HS-27A (cell line): Measurements from ENCODE around the gene DHX57.
"Not testable (repeated sequence)": the region's sequence is repeated elsewhere in the genome, so short reads cannot be mapped to it uniquely, and the experiment has no call there.

Experiments
- DNase-seq: peaks from one replicate; pipeline ENCODE4 v3.0.0-alpha.2; 2012; ENCODE audit warnings: low read depth, missing footprints

DHX57 gene

GRCh38 chr2:38797953-38798352 lies 77.8 kb downstream of the DHX57 start:
- no peak for DNase-seq

GRCh38 chr2:38797250-38797676 lies 78.5 kb downstream of the DHX57 start:
- DNase-seq, result peak; percentile 48

DNA sequence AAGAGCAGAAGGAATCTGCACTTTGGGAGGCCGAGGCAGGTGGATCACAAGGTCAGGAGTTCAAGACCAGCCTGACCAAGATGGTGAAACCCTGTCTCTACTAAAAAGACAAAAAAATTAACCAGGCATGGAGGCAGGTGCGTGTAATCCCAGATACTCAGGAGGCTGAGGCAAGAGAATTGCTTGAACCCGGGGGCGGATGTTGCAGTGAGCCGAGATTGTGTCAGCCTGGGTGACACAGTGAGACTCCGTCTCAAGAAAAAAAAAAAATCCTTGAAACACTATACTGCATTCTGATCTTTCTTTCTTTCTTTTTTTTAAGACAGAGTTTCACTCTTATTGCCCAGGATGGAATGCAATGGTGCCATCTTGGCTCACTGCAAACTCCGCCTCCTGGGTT lies 80.7 kb downstream of the DHX57 start:
- DNase-seq, result not testable (repeated sequence)

DNA sequence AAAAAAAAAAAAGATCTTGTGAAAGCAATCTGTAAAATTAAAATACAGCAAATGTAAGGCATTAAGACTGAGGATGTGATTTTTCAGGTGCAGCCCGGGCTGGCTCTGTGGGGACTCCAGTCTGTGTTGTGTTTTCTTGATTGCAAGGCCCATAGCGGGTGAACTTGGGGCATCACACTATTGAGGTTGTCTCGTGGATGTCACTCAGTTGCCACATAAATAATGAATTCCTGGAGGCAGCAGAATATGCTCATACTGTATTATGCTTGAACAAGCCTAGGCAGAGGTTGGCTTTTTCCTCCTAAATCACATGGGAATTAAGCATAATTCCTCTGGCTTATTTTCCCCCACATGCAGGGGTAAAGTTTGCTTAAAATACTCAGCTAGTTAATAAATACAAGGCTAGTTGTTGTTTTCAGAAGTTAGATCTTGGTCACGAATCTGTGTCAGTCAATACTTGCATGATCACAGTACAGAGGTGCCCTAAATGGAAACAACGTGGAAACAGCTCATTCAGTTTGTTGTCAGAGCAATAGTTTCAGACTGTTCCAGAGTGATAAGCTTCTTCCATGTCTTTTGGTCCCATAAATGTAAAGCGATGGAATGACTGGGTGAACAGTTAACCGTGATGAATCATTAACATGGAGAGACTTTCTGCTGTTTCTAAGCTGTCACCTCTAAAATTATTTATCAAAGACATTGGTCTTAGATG lies 81.3 kb downstream of the DHX57 start:
- no peak for DNase-seq

GRCh38 chr2:38793511-38793910 lies 82.2 kb downstream of the DHX57 start:
- DNase-seq, result no peak

DNA sequence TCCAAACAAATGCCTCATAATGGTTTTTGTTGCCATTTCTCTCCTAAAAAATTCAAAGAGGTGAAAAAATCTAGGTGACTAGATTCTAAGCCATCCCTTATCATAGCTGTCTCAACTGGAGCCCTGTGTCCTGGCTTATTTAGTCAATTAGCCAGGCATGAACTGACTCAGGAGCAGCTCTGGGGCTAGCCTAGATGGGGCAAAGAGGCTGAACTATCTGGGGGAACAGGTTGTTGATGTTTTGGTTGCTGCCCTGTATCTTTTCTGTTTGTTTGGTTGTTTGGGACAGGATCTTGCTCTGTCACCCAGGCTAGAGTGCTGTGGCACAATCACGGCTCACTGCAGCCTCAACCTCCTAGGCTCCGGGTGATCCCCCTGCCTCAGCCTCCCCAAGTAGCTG lies 83.0 kb downstream of the DHX57 start:
- no peak for DNase-seq

GRCh38 chr2:38792321-38792720 lies 83.4 kb downstream of the DHX57 start:
- not testable (repeated sequence) for DNase-seq

DNA sequence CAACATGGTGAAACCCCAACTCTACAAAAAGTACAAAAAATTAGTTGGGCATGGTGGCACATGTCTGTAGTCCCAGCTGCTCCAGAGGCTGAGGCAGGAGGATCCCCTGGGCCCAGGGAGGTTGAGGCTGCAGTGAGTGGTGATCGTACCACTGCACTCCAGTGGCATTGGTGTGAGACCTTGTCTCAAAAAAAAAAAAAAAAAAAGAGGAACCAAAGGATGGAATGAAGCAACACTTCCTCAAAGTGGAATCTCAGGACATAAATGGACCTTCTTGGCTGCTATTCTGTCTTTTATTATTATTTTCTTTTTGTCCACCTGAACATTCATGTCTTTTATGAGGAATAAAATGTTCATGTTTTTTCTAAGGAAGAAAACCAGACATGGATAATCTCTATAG lies 84.0 kb downstream of the DHX57 start:
- DNase-seq, result no peak

- no peak for DNase-seq
Measured at GRCh38 chr2:38789691-38790090, 86.0 kb downstream of the DHX57 start.

- DNase-seq, result no peak
Measured at GRCh38 chr2:38788306-38788705, 87.4 kb downstream of the DHX57 start.

- DNase-seq, result no peak
Measured at GRCh38 chr2:38783586-38783985, 92.1 kb downstream of the DHX57 start.

GRCh38 chr2:38778687-38779082 lies 97.0 kb downstream of the DHX57 start:
- DNase-seq, result no peak

GRCh38 chr2:38776531-38776930 lies 99.2 kb downstream of the DHX57 start:
- DNase-seq, result no peak

DNA sequence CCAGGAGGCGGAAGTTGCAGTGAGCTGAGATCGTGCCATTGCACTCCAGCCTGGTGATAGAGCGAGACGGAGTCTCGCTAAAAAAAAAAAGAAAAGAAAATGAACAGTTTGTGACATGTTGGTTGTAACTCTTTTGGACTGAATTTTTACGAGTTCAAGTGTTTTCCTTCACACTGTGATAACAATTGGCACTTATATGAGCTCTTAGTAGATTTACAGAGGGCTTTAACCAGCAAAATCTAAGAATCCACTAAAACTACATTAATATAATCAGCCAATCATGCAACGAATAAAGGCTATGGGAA lies 99.9 kb downstream of the DHX57 start:
- DNase-seq, result no peak

GRCh38 chr2:38775097-38775920 lies 100.4 kb downstream of the DHX57 start:
- no peak for DNase-seq

- peak; percentile 66 for DNase-seq
Measured at GRCh38 chr2:38771632-38772031, 104.1 kb downstream of the DHX57 start.

- DNase-seq, result no peak
Measured at GRCh38 chr2:38765551-38765950, 110.2 kb downstream of the DHX57 start.

- DNase-seq, result peak; percentile 73
Measured at GRCh38 chr2:38765149-38765548, 110.6 kb downstream of the DHX57 start.

DNA sequence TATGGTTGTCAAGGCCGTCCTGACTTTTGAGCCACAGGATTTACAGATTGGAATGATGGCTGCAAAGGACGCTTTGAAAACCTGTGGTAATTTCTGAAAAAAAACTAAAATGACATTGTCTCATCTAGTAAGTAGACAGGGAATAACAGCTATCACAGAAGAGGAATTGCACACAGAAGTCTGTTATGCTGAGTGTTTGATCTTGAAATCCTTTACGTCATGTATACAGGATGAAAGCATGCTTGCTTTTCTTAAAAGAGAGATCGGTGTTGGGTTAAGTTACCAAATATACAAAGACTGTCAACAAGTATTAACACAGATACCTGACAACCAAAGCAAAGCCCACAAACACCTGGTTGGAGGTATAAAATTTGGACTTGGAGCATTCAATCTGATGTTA lies 112.0 kb downstream of the DHX57 start:
- no peak for DNase-seq

- DNase-seq, result no peak
Measured at GRCh38 chr2:38763228-38763627, 112.5 kb downstream of the DHX57 start.

DNA sequence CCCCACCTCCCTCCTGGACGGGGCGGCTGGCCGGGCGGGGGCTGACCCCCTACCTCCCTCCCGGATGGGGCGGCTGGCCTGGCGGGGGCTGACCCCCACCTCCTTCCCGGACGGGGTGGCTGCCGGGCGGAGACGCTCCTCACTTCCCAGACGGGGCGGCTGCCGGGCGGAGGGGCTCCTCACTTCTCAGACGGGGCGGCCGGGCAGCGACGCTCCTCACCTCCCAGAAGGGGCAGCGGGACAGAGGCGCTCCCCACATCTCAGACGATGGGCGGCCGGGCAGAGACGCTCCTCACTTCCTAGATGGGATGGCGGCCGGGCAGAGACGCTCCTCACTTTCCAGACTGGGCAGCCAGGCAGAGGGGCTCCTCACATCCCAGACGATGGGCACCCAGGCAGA lies 119.8 kb downstream of the DHX57 start:
- DNase-seq, result not testable (repeated sequence)

GRCh38 chr2:38754506-38754905 lies 121.2 kb downstream of the DHX57 start:
- DNase-seq, result no peak

DNA sequence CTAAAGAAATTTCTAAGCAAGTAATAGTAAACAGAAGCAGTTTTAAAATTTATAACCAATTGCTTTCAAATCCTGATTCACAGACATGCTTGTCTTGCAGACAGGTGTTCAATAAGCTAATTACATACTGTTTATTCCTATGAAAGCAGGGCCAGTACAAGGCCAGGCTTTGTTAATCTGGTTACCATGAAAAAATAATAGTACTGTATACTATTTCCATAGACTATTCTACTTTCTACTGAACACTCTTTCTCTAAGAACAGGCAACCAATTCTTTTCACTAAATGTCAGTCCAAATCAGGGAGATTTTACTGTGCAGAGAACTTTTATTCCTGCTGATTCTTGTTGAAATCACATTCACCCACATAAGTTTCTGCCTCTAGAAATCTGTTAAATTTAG lies 121.7 kb downstream of the DHX57 start:
- DNase-seq, result no peak
